NB4 (cell line): ENCODE measurements around the gene NR3C2.
A peak's percentile ranks its signal among the peaks of the same experiment; 100 is the strongest.

Experiments
- DNase-seq: peaks from one replicate; pipeline ENCODE4 v3.0.0; 2010; ENCODE audit warnings: low read depth
- H3K4me3 ChIP-seq: one replicate; pipeline ENCODE4 v1.5.1; 2011; ENCODE audit warnings: mild to moderate bottlenecking, low read depth, low read length, moderate library complexity
- CTCF ChIP-seq: IDR thresholded peaks from one replicate; pipeline ENCODE4 v1.5.1; 2012; ENCODE audit warnings: low read depth, low read length
- MYC ChIP-seq: IDR thresholded peaks from 2 replicates; pipeline ENCODE4 v1.6.1; 2011; ENCODE audit warnings: low read depth, low read length
- POLR2A ChIP-seq: IDR thresholded peaks from 2 replicates; pipeline ENCODE4 v1.6.1; 2011; ENCODE audit warnings: mild to moderate bottlenecking; ENCODE audit not compliant: insufficient read length; ENCODE audit errors: extremely low read depth
- TF ChIP-seq, protein P1 (sequence below): IDR thresholded peaks from 2 replicates; pipeline ENCODE4 v1.6.1; 2011; ENCODE audit warnings: low read depth, low read length

NR3C2 gene

DNA sequence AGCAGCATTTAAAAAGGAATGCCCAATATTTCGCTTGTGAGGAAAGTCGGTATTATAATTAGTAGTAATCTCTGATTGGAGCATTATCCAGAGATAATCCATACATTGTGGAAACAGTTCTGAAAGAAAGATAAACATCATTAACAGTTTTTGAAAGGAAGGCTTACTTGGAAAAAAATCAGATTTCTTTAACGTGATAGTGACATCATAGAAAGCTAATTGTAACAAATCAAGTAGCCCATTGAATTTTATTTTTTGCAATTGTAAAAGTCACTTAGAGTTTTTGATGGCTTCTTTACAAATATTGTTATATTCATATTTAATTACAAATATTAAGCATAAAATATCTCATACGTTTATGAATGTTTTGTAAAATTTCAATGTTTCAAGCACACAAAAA is 11.6 kb upstream of the NR3C2 start:
- no peak overlapping the region for H3K4me3 ChIP-seq
- DNase-seq, result no peak
- TF ChIP-seq MYC (no peak), CTCF (no peak)

- DNase-seq, result no peak
- no peak for TF ChIP-seq CTCF
- H3K4me3 ChIP-seq, result no peak overlapping the region
These were observed 10.8 kb upstream of the NR3C2 start for GRCh38 chr4:148452970-148453369.

DNA sequence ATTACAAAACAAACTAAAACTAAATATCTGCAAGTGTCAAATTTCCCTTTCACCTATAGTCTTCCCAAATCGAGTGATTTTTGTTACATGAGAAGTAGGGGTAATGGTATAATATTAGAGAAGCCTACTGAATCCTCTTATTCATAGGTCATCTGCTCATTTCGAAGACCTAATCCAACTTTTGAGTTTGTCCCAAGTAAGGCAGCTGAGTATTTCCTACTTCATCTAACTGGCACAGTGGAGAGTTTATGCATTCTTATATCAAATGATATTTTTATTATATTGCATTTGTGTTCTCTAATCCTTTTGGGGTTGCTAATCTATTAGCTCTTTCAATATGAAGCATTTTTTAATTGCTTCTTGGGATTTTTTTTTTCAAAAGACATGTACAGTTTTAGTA is 7.7 kb upstream of the NR3C2 start:
- H3K4me3 ChIP-seq, result no peak overlapping the region
- DNase-seq, result no peak
- TF ChIP-seq POLR2A (no peak), CTCF (no peak), MYC (no peak)
- TF ChIP-seq, protein P1, sequence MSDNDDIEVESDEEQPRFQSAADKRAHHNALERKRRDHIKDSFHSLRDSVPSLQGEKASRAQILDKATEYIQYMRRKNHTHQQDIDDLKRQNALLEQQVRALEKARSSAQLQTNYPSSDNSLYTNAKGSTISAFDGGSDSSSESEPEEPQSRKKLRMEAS, result no peak

DNA sequence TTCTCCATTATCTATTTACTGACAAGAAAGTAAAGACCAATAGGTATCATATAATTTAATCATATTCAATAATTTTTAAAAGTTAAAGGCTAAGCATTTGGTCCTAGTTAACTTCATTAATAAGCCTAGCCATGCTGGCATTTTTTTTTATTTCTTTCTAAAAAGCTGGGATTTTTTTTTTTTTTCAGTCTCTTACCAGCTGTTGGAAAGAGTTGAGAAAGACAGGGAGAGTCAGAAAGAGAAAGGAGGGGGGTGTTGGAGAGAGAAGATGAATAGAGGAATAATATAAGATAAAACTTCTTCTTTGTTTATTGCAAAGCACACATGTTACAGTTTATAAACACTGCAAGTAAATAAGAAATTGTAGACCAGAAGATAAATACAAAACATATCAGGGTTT is 5.9 kb upstream of the NR3C2 start:
- no peak for DNase-seq
- no peak overlapping the region for H3K4me3 ChIP-seq
- TF ChIP-seq, protein P1, result no peak
- TF ChIP-seq CTCF, result no peak
- TF ChIP-seq MYC, result no peak
- no peak for TF ChIP-seq POLR2A

DNA sequence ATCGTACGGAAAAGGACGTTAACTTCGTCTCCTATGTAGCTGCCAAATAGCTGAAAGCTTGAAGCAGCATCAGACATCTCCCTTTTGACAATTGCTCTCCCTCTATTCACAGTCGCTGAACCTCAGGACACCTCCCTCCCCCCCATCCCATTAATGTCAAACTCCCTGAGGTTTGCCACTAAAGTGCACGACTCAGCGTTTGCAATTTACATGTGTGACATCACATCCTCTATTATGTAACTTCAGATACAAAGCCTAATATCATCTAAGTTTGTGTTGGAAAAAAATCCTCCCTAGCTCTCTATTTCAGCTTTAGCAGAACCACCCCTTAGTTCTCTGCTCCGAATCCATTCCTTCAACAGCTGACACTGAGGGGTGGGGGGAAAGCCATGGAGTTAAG is 5.5 kb upstream of the NR3C2 start:
- DNase-seq, result peak; percentile 7
- no peak overlapping the region for H3K4me3 ChIP-seq
- TF ChIP-seq POLR2A (no peak), MYC (no peak), CTCF (no peak)
- TF ChIP-seq, protein P1, result no peak

- no peak for TF ChIP-seq POLR2A
- no peak overlapping the region for H3K4me3 ChIP-seq
- no peak for DNase-seq
These were observed 3.7 kb upstream of the NR3C2 start for GRCh38 chr4:148445860-148446330.
